OCI-LY1 (cell line): ENCODE results near the gene HS3ST4.

Source experiments
- H2AFZ ChIP-seq: fragments of 200-600 bp; sonication (generic), shearing (Covaris generic); 2 replicates; pipeline ENCODE4 v1.6.0; 2014; ENCODE audit warnings: antibody characterized with exemption, mild to moderate bottlenecking, low read length
- H3F3A ChIP-seq: fragments of 200-600 bp; sonication (generic), shearing (Covaris generic); 2 replicates; pipeline ENCODE4 v1.6.0; 2014; ENCODE audit warnings: mild to moderate bottlenecking, antibody characterized with exemption, low read length, moderate library complexity; ENCODE audit not compliant: insufficient read depth
- H3K27ac ChIP-seq: fragments of 200-600 bp; sonication (generic); 2 replicates; pipeline ENCODE4 v1.5.1; 2014; ENCODE audit warnings: low read length, mixed run types, mild to moderate bottlenecking, low read depth; ENCODE audit not compliant: poor library complexity, severe bottlenecking
- H3K27me3 ChIP-seq: fragments of 200-600 bp; sonication (generic); 2 replicates; pipeline ENCODE4 v1.6.0; 2014; ENCODE audit warnings: antibody characterized with exemption, mild to moderate bottlenecking, low read length, moderate library complexity; ENCODE audit not compliant: insufficient read depth
- H3K36me3 ChIP-seq: fragments of 200-600 bp; sonication (generic); 2 replicates; pipeline ENCODE4 v1.6.1; 2014; ENCODE audit warnings: mild to moderate bottlenecking, antibody characterized with exemption, low read length, moderate library complexity, mixed read lengths; ENCODE audit not compliant: insufficient read depth
- H3K4me1 ChIP-seq: fragments of 200-600 bp; sonication (generic); 2 replicates; pipeline ENCODE4 v1.5.1; 2014; ENCODE audit warnings: mild to moderate bottlenecking, low read length, moderate library complexity; ENCODE audit not compliant: insufficient read depth, severe bottlenecking
- H3K4me2 ChIP-seq: fragments of 200-600 bp; sonication (generic), shearing (Covaris generic); 2 replicates; pipeline ENCODE4 v1.6.1; 2014; ENCODE audit warnings: low read length
- H3K4me3 ChIP-seq: fragments of 200-600 bp; sonication (generic); 2 replicates; pipeline ENCODE4 v1.5.1; 2014; ENCODE audit warnings: low read length, low read depth, mild to moderate bottlenecking, mixed read lengths; ENCODE audit not compliant: poor library complexity, severe bottlenecking
- H3K79me2 ChIP-seq: fragments of 200-600 bp; shearing (Covaris generic); 2 replicates; pipeline ENCODE4 v1.6.1; 2016; ENCODE audit warnings: mixed run types, low read length, mixed read lengths; ENCODE audit not compliant: insufficient read depth
- H3K9ac ChIP-seq: fragments of 200-600 bp; sonication (generic), shearing (Covaris generic); 2 replicates; pipeline ENCODE4 v1.6.1; 2014; ENCODE audit warnings: mild to moderate bottlenecking, low read length, mixed read lengths
- H3K9me2 ChIP-seq: fragments of 200-600 bp; sonication (generic), shearing (Covaris generic); 2 replicates; pipeline ENCODE4 v1.6.1; 2014; ENCODE audit warnings: low read depth, mild to moderate bottlenecking, low read length, mixed read lengths
- H3K9me3 ChIP-seq: fragments of 200-600 bp; shearing (Covaris generic); 2 replicates; pipeline ENCODE4 v1.6.1; 2014; ENCODE audit warnings: low read length, mixed read lengths
- H4K20me1 ChIP-seq: fragments of 200-600 bp; sonication (generic), shearing (Covaris generic); 2 replicates; pipeline ENCODE4 v1.6.0; 2016; ENCODE audit warnings: mild to moderate bottlenecking, low read length; ENCODE audit not compliant: insufficient read depth
- CTCF ChIP-seq: fragments of 200-600 bp; sonication (generic), shearing (Covaris generic); IDR thresholded peaks from 2 replicates; pipeline ENCODE4 v1.5.1; 2017; ENCODE audit warnings: mild to moderate bottlenecking, antibody characterized with exemption, low read length, moderate library complexity, mixed read lengths
- EZH2 ChIP-seq: fragments of 200-600 bp; sonication (generic), shearing (Covaris generic); IDR thresholded peaks from 2 replicates; pipeline ENCODE4 v1.8.0; 2017; ENCODE audit warnings: borderline replicate concordance, mixed run types, mild to moderate bottlenecking, antibody characterized with exemption, low read length, moderate library complexity, mixed read lengths

HS3ST4 gene

GRCh38 chr16:26053889-26054288 lies 362.1 kb downstream of the HS3ST4 start:
- no peak overlapping the region for H3K9ac ChIP-seq
- no peaks in the 10 kb centered on the region for H3F3A ChIP-seq
- H3K79me2 ChIP-seq, result no peaks in the 10 kb centered on the region
- no peak overlapping the region for H3K4me3 ChIP-seq
- no peak overlapping the region for H2AFZ ChIP-seq
- no peak for TF ChIP-seq EZH2
- no peak for TF ChIP-seq CTCF
- no peaks in the 10 kb centered on the region for H4K20me1 ChIP-seq
- H3K4me2 ChIP-seq, result no peak overlapping the region
- H3K9me3 ChIP-seq, result no peaks in the 10 kb centered on the region
- no peak overlapping the region for H3K27ac ChIP-seq
- no peaks in the 10 kb centered on the region for H3K4me1 ChIP-seq
- no peaks in the 10 kb centered on the region for H3K9me2 ChIP-seq
- H3K27me3 ChIP-seq, result no peaks in the 10 kb centered on the region
- H3K36me3 ChIP-seq, result no peaks in the 10 kb centered on the region

GRCh38 chr16:26058326-26058725 lies 366.6 kb downstream of the HS3ST4 start:
- no peaks in the 10 kb centered on the region for H4K20me1 ChIP-seq
- no peak overlapping the region for H3K4me2 ChIP-seq
- H3F3A ChIP-seq, result no peaks in the 10 kb centered on the region
- no peak overlapping the region for H2AFZ ChIP-seq
- no peaks in the 10 kb centered on the region for H3K9me2 ChIP-seq
- no peaks in the 10 kb centered on the region for H3K9me3 ChIP-seq
- no peaks in the 10 kb centered on the region for H3K27me3 ChIP-seq
- H3K36me3 ChIP-seq, result no peaks in the 10 kb centered on the region
- no peak overlapping the region for H3K27ac ChIP-seq
- no peaks in the 10 kb centered on the region for H3K79me2 ChIP-seq
- H3K9ac ChIP-seq, result no peak overlapping the region
- H3K4me3 ChIP-seq, result no peak overlapping the region
- H3K4me1 ChIP-seq, result no peaks in the 10 kb centered on the region
- TF ChIP-seq CTCF, result no peak
- no peak for TF ChIP-seq EZH2

GRCh38 chr16:26070302-26071100 lies 378.7 kb downstream of the HS3ST4 start:
- no peak overlapping the region for H3K4me3 ChIP-seq
- H3K4me1 ChIP-seq, result no peaks in the 10 kb centered on the region
- H3K36me3 ChIP-seq, result no peaks in the 10 kb centered on the region
- no peak overlapping the region for H3K4me2 ChIP-seq
- H2AFZ ChIP-seq, result no peak overlapping the region
- no peaks in the 10 kb centered on the region for H3K79me2 ChIP-seq
- H3K9ac ChIP-seq, result no peak overlapping the region
- no peaks in the 10 kb centered on the region for H3K9me3 ChIP-seq
- TF ChIP-seq CTCF (no peak), EZH2 (no peak)
- H3K27ac ChIP-seq, result no peak overlapping the region
- no peaks in the 10 kb centered on the region for H4K20me1 ChIP-seq
- no peaks in the 10 kb centered on the region for H3F3A ChIP-seq
- no peaks in the 10 kb centered on the region for H3K27me3 ChIP-seq
- H3K9me2 ChIP-seq, result no peaks in the 10 kb centered on the region
